AG08396 (cell line): ENCODE results near the gene ALDH18A1.
"Not testable (repeated sequence)": the region's sequence is repeated elsewhere in the genome, so short reads cannot be mapped to it uniquely, and the experiment has no call there.

Experiments
- DNase-seq: peaks from one replicate; pipeline ENCODE4 v3.0.0; 2012; ENCODE audit warnings: low spot score, mixed read lengths

Gene ALDH18A1

DNA sequence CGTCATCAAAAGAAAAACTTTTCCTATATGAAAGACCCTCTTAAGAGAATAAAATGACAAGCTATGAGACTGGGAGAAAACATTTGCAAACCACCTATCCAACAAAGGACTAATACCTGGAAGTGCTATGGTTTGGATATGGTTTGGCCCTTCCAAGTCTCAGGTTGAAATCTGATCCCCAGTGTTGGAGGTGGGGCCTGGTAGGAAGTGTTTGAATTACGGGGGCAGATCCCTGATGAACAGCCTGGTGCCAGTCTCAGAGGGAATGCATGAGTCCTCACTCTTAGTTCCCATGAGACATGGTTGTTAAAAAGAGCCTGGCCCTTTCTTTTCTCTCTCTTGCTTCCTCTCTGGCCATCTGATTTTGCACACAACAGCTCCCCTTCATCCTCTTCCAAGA, 6.3 kb downstream of the ALDH18A1 start:
- no peak for DNase-seq

DNA sequence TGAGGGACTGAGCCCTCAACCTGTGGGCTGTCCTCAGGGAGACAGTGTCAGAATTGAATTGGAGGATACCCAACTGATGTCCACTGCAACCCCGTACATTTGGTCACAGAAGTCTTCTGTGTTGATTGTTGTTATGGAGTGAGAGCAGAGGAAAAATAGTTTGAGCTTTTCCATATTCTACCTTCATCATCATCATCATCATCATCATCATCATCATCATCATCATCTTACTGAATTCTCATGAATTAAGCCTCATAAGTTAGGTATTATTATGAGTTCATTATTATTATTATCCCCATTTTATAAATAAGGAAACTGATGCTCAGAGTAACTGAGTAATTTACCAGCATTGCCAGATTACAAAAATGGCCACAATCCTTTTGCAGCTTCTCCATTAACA, 8.4 kb downstream of the ALDH18A1 start:
- DNase-seq: no peak

DNA sequence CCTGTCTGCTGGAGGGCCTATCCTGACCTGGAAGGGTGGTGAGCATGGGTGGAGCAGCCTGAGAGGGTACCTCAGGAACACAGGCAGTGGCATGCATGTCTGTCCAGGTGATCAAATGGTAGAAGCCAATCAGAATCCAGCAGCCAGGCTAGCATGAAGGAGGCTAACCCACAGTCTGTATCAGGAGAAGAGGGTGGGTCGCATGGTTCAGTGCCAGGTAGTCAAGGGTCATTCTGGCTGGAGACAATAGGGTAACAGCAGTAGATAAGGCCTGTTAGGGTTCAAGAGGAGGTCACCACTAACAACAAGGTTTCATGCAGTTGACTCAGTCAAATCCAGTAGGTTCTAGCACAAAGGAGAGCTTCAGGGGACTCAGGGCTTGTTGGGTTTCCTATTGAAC, 10.4 kb downstream of the ALDH18A1 start:
- DNase-seq: no peak

DNA sequence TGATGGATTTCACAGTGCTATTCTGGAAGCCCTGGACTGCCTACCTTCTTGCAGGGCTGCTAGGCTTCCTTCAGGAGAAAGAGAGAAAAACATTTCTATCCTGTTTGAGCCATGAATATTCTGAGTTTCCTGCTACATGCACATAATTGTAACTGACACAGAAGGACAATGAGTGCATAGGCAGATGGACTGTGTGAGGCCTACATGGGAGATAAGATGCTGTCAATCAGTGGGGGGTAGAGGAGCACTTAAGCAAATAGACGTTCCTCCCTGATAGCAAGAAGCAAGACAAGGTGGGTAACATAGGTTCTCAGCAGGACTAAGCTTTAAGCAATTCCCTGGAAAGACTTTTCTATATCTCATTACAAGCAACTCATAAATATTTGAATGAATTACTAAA, 11.6 kb downstream of the ALDH18A1 start:
- DNase-seq: no peak

DNA sequence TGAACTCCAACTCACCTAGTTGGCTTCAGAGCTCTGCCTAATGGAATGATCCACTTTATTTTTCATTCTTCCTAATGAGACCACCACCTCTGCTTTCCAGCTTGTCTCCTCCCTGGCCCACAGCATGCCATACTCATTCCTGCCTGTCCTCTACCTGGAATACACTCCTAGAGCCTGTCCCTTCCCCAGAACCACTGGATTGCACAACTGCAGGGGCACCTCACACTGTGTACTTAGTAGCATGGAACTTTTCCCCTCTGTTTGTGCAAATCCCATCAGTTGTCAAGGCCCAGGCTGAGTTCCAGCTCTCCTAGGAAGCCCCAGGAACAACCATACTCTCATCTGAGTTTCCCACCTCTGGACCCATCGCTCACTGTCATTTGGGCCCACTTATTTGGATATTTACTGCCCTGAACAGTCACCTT, 15.6 kb downstream of the ALDH18A1 start:
- DNase-seq: no peak

DNA sequence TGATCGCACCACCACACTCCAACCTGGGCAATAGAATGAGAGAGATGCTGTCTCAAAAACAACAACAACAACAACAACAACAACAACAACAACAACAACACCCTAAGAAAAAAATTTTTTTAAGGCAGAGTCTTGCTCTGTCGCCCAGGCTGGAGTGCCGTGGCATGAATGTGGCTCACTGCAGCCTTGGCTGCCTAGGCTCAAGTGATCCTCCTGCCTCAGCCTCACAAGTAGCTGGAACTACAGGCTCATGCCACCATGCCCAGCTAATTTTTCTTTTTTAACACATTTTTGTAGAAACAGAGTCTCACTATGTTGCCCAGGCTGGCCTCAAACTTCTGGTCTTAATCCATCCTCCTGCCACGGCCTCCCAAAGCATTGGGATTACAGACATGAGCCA, 18.6 kb downstream of the ALDH18A1 start:
- no peak for DNase-seq

DNA sequence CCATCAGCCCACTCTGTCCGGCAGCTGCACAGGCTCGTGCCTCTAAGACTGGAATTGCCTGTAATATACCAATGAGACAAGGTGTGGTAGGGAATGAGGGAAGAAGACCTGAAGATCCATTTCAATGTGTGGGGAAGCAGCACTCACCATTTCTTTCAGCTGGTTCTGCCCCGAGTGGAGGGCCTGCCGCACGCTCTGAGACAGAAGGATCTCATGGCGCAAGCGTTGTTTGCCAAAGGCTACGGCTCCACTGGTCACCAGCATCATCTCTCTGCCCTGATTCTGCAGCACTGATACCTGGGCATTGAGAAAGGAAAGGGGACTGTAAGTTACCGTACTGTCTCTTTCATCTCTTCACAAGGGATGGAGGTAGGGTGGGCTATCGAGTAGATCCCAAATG, 19.4 kb downstream of the ALDH18A1 start:
- no peak for DNase-seq

DNA sequence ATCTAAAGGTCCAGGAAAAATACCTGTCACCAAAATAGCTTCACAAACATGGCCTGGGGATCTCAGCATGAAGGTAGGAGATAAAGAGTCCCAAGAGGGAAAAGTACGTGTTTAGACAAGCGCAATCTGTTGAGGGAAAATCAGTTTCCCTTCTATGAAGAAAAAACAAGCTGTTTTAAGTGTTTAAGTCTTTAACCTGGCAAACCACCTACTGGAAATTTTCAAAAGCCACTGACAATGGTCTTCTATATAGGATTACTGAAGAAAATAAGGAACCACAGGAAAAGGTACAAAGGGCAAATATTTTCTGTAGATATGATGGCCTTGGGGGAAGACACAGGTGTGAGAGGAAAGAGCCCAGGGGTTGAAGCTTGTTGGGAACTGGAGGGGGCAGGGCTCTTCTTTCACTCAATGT, 21.2 kb downstream of the ALDH18A1 start:
- DNase-seq: no peak

DNA sequence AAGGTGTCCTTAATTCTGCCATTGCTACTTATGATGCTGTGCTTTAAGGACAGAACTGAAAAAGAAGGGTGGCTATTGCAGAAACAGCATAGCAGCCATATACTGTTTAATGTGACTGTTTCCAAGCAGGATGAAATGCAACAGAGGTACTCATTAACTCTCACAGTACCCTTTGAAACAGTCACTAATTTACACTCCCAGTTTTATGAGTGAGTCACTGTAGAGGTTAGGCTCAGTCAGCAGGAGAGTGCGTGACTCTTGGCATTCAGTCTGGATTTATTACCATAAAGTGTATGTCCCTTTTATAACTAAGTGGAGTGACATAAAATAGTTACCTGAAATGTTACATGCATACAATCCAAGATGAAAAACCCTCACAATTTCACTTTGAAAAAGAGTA, 27.7 kb downstream of the ALDH18A1 start:
- no peak for DNase-seq

DNA sequence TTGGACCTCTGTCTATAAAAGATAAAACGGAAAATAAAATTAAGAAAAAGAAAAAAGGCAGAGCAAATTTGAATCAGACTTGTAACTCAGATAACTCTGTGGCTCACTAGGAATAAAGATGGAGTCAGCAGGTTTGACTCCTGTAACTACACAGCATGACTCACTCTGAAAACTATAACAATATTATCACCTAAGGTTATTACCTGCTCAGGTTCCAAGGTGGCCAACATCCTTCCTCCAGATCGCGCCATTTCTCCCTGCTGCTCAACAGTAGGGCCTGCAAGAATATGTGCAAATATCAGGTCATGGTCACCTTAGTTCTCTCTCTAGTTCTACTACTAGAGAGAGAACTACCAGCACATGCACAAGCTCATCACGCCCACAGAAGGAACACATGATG, 30.0 kb downstream of the ALDH18A1 start:
- no peak for DNase-seq

DNA sequence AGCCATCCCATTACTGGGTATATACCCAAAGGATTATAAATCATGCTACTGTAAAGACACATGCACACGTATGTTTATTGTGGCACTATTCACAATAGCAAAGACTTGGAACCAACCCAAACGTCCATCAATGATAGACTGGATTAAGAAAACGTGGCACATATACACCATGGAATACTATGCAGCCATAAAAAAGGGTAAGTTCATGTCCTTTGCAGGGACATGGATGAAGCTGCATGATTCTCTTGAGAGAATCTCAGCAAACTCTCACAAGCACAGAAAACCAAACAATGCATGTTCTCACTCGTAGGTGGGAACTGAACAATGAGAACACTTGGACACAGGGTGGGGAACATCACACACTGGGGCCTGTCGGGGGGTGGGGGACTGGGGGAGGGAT, 36.1 kb downstream of the ALDH18A1 start:
- DNase-seq: not testable (repeated sequence)

DNA sequence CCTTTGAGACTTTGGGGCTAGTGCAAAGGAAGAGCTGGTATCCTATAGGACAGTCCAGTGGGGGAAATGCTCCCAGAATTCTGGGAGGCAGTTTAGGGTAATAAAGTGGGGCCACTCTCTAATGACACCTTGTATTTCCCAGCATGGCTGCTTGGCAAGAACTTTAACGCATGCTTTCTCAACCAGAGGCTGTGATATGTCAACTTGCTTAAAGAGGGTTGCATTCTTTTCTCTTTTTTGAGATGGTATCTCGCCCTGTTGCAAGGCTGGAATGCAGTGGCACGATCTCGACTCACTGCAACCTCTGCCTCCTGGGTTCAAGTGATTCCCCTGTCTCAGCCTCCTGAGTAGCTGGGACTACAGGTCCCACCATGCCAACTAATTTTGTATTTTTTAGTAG, 38.4 kb downstream of the ALDH18A1 start:
- no peak for DNase-seq

DNA sequence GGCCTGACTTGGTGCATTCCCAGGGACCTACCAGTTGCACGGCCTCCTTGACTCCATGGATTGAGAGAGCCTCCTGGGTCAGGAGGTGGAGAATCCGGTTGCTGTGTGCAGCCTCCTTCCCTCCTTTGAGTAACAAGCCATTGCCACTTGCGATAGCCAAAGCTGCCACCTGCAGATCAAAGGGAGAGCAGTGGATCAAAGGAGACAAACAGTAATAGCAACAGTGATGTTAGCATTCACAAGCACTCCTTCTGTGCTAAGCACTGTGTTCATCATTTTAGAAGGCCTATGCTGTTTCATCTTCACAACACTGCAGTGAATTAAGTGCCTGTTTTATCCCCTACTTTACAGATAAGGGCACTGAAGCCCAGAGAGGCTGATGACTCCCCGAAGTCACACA, 40.1 kb downstream of the ALDH18A1 start:
- no peak for DNase-seq

DNA sequence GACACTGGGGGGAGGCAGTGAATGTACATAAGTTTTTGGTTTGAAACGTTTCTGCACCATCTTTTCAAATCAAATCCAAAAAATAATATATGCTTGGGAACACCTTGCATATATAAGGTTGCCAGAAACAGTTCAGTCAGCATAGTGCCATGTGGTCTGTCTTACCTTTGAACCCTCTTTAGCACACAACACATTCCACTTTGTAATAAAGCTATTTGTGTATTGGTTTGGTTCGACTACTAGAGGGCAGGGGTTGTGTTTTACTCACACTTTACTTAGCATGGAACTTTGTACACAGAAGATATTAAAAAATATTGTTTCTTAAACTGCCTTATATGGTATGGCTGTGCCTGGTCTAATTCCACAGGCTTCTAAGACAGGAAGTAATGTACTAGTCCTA, 43.2 kb downstream of the ALDH18A1 start:
- no peak for DNase-seq

DNA sequence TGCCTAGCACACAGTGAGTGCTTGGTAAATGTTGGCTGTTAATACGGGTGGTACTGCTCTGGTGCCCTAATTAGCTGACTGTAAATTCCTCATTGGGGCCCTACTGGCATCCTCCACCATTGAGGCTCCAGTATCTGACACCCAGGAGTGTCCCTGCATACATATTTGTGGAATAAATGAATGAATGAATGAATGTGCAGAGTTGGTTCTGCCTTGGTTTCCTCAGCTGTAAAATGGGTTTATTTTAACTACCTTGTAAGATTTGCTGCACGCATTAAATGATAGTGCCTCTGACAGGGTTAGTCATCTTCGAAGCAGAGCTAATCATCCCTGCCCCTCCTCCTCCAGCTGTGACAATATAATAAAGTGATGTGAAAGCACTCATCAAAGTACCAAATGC, 45.8 kb downstream of the ALDH18A1 start:
- no peak for DNase-seq

DNA sequence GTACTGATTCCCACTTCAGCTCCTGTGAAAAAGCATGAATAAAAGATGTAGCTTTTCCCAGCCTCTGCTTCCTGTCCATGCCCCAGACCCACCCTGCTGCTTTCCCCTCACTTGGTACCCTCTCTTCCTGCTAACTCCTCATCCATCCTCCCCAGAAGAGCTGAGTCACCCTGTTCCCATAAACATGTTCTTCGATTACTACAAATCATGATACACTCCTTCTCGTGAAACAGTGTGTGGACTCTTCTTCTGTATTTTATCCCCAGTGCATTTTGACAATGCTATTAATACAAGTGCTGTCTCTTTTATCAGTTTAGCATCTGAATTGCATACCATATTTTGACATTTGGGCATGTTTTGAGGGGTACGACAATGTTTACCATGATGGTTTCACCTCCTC, 49.6 kb downstream of the ALDH18A1 start:
- DNase-seq: no peak

DNA sequence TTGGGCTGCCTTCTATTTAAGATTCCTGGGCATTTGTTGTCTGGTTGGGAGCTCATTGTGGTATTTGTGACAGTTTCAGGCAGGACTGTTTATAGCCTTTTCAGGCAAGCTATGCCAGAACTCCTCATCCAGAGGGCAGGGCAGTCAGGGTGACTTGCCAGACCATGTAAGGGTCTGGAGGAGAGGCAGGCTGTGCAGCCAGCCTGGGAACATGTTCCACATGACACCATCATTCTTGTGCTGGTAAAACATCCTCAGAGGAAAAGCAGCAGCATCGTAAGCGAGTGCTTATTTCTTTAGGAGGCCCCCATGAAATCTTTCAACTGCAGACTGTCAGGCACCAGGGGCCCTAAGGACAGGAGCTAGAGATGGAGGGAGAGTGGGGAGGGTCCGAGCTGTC, 51.3 kb downstream of the ALDH18A1 start:
- no peak for DNase-seq

DNA sequence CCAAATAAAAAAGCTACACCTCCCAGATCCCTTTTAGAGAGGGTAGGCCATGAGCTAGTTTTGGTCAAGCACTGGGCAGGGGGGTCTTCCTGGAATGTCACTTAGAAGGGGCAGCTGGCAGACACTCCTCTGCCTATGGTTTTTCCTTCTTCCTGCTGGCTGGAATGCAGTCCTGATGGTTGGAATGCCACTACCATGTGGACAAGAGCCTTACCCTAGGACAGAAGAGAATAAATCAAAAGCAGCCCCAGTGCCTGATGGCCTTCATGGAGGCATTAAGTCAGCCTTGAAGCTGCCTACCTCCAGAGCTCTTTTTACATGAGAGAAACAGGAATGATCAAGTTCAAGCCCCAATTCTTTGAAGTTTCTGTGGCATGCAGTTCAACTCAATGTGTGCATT, 51.9 kb downstream of the ALDH18A1 start:
- DNase-seq: no peak

DNA sequence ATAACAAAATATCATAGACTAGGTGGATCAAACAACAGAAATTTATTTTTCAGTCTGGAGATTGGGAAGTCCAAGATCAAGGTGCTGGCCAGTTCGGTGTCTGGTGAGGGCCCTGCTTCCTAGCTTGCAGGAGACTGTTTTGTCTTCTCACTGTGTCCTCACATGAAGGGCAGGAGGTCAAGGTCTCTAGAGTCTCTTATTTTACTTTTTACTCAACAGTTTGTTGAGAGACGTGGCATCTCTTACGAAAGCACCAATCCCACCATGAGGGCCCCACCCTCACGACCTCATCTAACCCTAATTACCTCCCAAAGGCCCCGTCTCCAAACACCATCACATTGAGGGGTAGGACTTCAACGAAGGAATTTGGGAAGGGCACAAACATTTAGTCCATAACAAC, 54.1 kb downstream of the ALDH18A1 start:
- no peak for DNase-seq

DNA sequence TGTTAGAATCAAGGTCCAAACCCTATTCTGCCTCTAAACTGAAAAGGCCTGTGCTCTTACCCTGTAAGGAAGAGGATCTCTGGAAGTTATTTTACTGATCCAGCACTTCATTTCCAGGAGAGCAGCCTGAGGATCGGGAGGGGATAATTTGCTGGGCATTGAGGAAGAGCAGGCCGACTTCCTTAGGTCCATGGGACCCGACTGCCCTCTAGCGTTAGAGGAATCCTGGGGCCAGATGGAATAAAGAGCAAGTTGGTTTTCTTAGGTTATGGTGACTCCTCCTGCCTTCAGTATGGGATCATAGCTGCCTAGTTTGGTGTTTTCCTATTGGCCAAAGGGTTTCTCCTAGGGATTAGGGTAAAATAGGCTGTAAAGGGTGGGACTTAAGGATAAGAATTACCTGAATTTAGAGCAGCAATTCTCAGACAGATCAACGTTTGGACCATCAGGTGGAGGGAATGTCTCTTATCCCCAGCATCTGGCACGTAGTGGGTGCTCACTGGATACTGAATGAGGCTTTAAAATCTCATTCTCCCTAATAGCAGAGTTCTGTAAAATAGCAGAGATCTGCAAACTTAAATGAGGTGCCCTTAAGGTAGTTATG, 55.3 kb downstream of the ALDH18A1 start:
- DNase-seq: peak; percentile 83

DNA sequence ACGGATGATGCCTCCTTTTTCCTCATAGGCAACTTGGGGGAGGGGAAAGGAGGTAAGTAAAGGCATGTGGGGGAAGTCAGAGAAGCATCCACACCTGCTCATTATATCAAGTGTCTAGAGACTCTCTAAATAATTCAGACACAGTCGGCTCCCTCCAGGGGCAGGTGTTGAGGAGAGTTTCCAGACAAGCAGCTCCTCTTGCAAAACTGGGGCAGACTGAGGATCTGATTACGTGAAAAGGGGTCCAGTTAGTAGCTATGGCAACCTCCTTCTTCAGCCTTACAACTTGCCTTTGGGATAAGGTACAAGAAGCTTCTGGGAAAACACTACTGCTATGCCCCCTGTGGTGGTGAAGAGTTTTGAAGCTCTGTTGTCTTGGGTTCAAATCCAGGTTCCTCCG, 56.4 kb downstream of the ALDH18A1 start:
- DNase-seq: no peak

DNA sequence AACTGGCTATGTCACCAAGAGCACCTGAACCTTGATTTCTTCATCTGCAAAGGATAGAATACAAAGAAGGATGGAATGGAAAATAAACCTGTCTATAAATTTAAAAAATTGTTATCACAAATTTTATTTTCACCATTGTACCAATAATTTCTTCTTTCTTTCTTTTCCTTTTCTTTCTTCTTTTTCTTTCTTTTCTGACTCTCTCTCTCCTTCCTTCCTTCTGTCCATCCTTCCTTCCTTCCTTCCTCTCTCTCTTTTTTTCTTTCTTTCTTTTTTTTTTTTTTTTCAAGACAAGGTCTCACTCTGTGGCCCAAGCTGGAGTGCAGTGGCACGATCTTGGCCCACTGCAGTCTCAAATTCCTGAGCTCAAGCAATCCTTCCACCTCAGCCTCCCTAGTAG, 58.7 kb downstream of the ALDH18A1 start:
- DNase-seq: no peak

DNA sequence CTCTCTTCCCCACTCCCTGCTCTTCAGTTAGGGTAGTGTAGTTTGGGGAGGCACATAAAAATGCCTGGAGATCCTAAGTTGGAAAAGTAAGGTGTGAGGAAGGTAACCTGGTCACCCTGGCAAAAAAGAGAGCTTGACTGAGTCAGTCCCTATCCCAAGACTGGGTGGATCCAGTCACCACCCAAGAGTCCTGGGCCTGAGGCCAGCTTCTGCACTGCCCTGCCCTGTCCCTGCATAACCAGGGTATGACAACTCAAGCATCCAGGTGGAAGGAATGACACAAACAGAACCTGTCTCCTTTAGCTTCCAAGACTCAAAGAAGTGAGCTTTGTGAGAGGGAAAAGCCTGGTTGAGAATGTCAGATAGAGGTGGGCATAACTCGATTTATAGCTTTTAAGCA, 68.5 kb downstream of the ALDH18A1 start:
- no peak for DNase-seq

DNA sequence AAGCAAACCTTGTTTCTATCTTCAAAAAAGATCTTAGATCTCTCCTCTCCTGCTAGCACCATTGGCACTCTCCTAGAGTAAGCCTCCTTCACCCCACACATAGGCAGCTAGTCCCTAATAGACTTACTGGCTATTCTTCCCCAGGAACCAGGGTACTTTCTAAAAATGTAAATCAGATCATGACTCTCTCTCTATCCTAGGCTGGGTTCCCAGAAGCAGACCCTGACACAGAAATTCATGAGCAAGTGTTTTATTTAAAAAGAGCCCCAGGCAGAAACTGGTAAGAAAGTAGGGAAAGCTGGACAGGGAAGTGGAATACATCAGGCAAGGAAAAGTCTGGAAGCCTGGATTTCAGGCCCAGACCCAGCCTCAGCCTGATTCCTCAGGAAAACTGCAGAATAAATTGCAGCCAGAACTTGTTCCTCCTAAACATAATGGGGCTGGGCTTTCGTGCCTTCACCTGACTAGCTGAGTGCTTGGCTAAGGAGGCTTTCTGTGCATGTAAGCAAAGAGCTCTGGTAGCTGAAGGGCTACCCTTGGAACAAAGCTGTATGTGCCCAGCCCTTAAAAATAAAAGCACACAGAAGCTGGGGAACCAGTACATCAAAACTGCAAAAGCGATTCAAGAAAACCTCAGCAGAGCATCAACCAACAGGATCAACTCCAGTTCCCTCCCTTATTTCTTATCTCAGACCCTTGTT, 76.5 kb downstream of the ALDH18A1 start:
- DNase-seq: no peak
